ENCODE results near the gene MUC4.
A peak's percentile ranks its signal among the peaks of the same experiment; 100 is the strongest.

MUC4 gene, protein sequence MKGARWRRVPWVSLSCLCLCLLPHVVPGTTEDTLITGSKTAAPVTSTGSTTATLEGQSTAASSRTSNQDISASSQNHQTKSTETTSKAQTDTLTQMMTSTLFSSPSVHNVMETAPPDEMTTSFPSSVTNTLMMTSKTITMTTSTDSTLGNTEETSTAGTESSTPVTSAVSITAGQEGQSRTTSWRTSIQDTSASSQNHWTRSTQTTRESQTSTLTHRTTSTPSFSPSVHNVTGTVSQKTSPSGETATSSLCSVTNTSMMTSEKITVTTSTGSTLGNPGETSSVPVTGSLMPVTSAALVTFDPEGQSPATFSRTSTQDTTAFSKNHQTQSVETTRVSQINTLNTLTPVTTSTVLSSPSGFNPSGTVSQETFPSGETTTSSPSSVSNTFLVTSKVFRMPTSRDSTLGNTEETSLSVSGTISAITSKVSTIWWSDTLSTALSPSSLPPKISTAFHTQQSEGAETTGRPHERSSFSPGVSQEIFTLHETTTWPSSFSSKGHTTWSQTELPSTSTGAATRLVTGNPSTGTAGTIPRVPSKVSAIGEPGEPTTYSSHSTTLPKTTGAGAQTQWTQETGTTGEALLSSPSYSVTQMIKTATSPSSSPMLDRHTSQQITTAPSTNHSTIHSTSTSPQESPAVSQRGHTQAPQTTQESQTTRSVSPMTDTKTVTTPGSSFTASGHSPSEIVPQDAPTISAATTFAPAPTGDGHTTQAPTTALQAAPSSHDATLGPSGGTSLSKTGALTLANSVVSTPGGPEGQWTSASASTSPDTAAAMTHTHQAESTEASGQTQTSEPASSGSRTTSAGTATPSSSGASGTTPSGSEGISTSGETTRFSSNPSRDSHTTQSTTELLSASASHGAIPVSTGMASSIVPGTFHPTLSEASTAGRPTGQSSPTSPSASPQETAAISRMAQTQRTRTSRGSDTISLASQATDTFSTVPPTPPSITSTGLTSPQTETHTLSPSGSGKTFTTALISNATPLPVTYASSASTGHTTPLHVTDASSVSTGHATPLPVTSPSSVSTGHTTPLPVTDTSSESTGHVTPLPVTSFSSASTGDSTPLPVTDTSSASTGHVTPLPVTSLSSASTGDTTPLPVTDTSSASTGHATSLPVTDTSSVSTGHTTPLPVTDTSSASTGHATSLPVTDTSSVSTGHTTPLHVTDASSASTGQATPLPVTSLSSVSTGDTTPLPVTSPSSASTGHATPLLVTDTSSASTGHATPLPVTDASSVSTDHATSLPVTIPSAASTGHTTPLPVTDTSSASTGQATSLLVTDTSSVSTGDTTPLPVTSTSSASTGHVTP (N-terminal part only)

DNA sequence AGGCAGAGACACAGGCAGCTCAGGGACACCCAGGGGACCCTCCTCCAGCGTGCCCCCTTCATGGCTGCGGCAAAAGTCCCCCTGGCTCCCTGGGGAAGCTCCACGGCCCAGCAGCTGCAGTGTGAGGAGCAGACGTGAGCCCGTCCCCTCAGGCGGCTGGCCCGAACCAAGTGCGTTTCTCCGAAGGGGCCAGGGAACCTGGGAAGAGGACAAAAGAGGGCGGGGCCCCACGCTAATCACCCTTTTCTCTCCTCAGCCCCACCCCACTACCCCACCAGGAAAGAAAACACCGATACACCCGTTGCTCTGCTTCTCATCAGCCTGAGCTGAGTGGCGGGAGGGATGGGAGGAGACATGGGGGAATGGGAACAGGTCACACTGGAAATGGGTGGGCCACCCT is at the start of gene MUC4:
MUC4 (minus strand) TSS at position 174 of the 400 bp plus-strand sequence; CDS start at position 62, 112 bp downstream.
- no peak for DNase-seq (ENCODE audit: insufficient read length, low spot score)
- TF ChIP-seq POLR2A (IDR thresholded peaks at IDR 0.05; ENCODE audit: low read depth, low read length): no peak
- no peak for FAIRE-seq

DNA sequence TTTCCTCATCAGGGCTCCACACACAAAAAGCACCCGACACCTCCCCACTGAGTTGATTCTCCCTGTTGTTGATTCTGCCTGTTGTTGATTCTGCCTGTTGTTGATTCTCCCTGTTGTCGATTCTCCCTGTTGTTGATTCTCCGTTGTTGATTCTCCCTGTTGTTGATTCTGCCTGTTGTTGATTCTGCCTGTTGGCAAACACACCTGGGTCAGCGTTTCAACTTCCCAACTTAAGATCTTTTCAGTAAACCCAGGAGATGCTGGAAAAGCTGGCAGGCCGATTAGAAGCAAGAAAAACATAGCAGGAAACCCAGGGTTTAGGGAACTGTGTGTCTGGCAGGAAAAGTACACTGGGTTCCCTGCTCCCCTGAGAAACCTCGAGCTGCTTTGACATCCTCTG is 48.7 kb upstream of the MUC4 start:
- DNase-seq (ENCODE audit: insufficient read length, low spot score) (no peak), FAIRE-seq (no peak)
- TF ChIP-seq POLR2A (IDR thresholded peaks at IDR 0.05; ENCODE audit: low read depth, low read length): no peak

DNA sequence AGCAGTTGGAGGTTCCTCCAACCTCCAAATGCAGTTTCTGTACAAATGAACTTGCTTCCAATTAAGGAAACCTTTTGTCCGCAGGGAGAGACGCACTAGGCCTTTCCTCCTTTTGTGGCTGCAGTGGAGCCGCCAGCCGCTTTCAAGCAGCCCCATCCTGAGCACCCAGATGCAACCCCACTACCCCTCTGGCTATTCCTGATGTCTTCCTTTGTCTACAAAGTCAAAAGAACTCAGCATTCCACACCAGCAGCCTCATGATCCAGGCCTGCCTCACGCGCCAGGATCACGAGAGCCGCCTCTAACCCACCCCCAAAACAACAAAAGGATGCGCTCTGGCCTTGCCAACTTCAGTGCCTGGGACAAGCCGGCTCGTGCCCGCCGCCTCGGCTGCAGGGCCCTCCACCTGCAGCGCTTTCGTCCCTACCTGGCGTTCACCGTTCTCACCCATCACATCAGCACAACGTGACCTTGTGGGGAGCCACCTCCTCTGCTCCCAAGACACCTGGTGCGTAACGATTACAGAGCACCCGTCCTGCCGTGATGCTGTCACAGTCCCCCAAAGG is 48.2 kb upstream of the MUC4 start:
- TF ChIP-seq POLR2A (IDR thresholded peaks at IDR 0.05; ENCODE audit: low read depth, low read length): no peak
- DNase-seq (ENCODE audit: insufficient read length, low spot score) (no peak), FAIRE-seq (no peak)

DNA sequence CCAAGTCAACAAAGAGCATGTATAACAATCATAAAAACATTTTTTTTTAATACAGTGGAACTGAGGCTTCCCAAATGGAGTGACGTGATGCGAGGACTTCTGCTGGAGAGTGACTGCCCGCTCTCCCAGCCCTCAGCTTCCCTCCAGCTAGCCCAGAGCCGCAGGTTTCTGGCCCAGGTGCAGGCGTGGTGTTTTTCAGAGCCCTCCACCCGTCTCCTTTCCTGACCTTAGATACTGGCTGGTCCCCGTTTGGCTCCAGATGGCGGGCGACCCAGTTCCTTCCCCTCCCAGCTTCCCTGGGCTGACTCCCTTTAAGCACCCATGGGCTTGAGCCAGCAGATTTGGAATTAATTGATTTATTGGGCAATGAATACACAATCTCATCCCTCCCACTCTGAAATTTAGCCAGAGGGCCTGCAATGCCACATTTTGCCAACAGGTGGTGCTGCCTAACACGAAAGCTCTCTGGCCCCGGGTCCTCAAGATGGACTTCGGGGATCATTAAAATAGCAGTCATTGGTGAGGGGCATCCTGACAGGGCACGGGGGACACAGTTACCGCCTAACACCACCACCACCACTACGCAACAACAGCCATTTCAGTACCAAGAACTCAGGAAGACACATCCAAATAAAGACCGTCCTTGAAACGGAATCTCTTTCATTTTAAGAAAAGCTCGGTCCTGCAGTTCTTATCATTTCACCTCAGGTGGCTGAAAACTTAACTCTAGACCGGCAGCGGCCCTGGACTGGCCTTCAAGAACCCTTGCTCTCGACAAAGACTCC is 47.5 kb upstream of the MUC4 start:
- DNase-seq (ENCODE audit: insufficient read length, low spot score): peak; percentile 85
- TF ChIP-seq POLR2A (IDR thresholded peaks at IDR 0.05; ENCODE audit: low read depth, low read length): no peak
- peak; percentile 30 for FAIRE-seq

DNA sequence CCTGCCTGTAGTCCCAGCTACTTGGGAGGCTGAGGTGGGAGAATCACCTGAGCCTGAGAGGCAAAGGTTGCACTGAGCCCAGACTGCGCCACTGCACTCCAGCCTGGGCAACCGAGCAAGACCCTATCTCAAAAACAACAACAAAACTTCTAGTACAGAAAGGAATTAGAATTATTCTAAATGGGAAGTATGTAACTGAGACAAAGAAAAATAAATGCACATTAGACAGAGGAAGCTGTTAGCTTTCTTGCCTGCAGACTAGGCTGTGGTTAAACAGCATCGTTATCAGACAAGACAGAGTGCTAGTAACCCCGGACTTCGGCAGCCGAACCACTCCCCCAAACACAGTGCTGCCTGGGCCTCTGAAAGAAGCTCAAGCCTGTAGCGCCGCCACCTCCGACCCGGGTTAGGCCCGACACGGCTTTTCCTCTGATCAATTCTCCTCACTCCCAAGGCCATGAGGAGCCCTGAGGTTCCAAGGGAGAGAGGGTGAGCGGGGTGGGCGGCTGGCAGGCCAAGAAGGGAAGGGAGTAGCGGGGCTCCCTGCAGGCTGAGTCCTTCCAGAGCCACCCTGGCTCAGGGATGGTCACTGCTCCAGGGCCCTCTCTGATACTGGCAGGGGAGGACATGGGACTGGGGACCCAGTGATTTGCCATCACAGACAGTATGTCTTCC is 44.8 kb upstream of the MUC4 start:
- no peak for DNase-seq (ENCODE audit: insufficient read length, low spot score)
- FAIRE-seq: no peak
- no peak for TF ChIP-seq POLR2A (IDR thresholded peaks at IDR 0.05; ENCODE audit: low read depth, low read length)

DNA sequence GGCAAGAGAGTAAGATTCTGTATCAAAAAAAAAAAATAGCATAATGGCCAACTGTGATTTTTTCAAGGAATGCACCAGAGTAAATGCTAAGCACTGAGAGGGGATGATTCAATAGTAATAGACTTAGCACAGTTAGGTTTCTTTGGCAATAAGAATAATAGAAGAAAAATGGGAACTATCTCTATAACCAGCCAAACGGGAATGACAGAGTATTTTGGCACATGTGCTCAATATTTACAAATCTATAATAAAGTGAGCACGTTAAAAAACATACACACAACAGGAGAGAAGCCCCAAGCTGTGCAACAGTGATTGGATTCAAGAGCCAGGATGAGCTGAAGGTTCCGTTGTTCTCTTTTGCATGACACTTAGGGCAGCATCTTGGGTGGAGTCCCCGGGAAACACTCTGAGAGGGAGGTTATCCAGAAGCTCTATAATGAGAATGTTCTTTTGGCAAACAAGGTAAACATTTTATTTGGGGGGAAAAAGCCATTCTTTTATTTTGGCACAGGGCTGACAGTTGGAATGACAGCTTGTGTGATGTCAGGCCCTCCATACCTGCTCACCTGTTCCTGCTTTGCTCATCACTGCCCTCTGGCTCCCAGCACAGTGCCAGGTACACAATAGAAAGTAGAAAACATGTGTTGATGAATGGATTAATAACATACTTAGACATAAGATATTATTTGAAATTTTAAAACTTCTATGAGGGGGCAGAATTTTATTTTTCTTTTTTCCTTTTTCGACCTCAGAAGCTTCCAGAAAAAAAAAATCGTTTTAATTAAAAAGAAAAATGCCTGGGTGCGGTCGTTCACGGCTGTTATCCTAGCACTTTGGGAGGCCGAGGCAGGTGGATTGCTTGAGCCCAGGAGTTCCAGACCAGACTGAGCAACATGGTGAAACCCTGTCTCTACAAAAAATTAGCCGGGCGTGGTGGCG is 44.0 kb upstream of the MUC4 start:
- TF ChIP-seq POLR2A (IDR thresholded peaks at IDR 0.05; ENCODE audit: low read depth, low read length): no peak
- DNase-seq (ENCODE audit: insufficient read length, low spot score): no peak
- no peak for FAIRE-seq

DNA sequence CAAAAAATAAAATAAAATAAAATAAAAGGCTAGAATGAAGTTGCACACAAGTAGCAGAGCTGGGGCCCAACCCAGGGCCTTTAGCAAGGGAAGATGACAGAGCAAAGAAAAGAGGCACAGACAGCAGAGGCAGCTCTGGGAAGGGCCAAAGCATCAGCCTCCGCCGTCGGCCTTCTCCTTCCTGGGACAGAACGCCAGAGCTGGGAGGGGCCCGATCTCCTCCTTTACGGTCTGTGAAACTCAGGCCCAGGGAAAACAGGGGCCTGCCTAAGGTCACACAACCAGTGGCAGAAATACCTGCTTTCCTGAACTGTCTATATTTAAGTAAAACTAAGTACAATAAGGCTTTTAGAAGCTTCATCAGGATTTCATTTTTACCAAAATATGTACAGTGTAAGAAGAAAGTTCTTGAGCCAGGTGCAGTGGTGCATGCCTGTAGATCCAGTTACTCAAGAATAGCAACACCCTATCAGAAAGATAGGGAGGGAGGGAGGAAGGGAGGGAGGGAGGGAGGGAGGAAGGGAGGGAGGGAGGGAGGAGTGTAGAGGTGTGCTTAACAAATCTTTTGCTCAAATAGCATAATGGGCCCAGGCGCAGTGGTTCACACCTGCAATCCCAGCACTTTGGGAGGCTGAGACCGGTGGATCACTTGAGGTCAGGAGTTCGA is 43.0 kb upstream of the MUC4 start:
- TF ChIP-seq POLR2A (IDR thresholded peaks at IDR 0.05; ENCODE audit: low read depth, low read length): no peak

DNA sequence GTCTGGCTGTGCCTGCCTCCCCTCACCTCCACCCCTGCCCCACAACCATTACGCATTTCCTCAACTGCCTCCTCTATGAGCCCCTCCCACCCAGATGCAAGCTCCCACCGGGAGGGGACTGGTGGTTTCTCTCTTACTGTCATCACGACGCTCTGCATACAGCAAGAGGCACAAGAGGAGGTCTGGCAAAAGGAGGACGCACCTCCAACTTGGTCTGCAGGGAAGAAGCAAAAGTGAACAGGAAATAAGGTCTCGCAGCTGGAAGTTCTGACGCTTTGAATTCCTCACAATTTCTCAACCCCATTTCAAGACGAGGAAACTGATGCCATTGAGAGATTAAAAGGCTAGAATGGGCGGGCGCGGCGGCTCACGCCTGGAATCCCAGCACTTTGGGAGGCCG is 42.3 kb upstream of the MUC4 start:
- TF ChIP-seq POLR2A (IDR thresholded peaks at IDR 0.05; ENCODE audit: low read depth, low read length): no peak
- FAIRE-seq (no peak), DNase-seq (ENCODE audit: insufficient read length, low spot score) (no peak)

More for the DNA sequence above, 43.0 kb upstream of the MUC4 start:
- FAIRE-seq: no peak
- DNase-seq (ENCODE audit: insufficient read length, low spot score): no peak

DNA sequence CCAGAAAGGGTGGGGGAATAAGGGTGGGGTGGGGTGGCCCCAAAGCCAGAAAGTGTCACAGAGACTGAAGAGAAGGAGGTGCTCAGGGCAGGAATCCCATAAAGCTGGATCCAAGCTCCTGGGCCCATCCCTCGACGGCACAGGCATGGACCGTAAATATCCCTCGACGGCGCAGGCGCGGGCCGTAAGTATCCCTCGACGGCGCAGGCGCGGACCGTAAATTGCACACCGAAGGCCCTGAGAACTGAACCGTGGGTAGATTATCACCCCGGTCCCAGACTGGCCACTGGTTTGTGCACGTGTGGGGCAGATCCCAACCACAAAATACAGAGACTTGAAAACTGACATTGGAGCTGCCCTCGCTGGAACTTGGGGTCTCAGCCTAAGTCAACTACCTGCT is 41.3 kb upstream of the MUC4 start:
- TF ChIP-seq POLR2A (IDR thresholded peaks at IDR 0.05; ENCODE audit: low read depth, low read length): no peak
- no peak for FAIRE-seq
- no peak for DNase-seq (ENCODE audit: insufficient read length, low spot score)

DNA sequence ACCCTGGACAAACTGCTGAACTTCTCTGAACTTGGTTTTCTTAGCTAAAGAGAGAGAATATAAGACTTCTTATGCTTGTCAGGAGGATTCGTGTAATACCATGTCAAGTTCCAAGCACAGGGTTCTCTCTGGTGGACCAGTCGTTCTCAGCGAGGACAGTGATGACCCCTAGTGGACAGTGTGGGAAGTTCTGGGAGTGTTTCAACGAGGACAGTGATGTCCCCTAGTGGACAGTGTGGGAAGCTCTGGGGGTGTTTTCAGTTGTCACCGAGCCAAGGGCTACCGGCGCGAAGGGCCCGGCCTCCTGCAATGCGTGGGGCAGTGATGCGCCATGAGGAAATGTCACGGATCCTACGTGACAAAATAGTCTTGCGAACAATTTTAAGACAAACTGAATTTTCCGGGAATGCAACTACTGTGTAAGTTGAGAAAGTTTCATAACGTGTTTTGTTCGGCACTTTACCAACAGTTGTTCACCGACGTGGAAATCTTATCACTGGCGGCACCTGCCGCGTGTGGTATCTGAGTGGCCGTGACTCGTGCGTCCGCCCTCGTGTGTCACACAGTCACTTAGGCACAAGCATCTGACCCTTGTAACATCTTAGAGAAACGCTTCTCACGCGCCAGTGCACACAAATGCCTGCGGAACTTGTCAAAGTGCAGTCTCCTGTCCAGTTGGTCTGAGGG is 39.3 kb upstream of the MUC4 start:
- DNase-seq (ENCODE audit: insufficient read length, low spot score) (peak; percentile 92), FAIRE-seq (peak; percentile 95)
- no peak for TF ChIP-seq POLR2A (IDR thresholded peaks at IDR 0.05; ENCODE audit: low read depth, low read length)
